Measurements from ENCODE around the gene TMEM163. TPM values are rescaled to one million over a fixed set of nuclear protein-coding genes. Genes with fewer than 3 reads are reported as not detected.

The TMEM163 gene
- total RNA-seq, 2 experiments from 2014 or later = 0.51 TPM; not detected in 1

DNA sequence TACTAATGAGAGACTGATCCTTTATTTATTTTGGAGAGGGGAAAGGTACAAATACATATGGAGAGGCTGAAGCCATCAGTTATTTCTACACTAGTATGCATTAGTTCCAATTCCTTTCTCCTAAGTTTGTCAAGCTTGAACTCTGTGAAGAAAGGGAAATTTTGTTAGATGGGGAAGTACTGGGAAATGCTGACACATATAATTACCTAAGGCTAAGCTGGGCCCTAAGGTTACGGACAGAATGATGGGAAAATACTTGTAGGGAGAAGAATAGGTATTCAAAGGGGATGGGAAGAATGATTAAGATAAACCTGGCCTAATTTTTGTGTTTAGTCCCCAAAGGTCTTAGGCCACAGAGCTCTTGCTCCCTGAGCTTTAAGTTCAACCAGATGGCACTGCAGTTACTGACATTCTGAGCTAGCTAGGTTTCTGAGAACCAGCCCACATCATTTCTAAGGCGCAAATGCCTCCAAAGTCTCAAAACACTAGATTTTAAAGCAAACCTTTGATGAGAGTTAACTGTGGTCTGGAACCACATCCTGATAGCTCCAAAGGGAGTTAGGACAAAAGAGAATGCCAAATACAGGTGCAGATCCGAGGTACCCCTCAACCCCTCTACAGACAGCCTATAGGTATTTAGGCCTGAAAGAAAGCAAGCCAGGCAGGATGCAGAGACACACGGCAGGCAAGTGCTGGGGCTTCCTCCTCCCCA lies 2.7 kb downstream of the TMEM163 start:
- DNase-seq (ENCODE audit: low spot score) = no peak
- Histone ChIP-seq H3K27ac (ENCODE audit: low read depth, low read length, poor library complexity, severe bottlenecking) (no peak overlapping the region), H3K79me2 (ENCODE audit: insufficient read depth, low read depth, low read length) (no peaks in the 10 kb centered on the region), H2AFZ (ENCODE audit: low read length) (no peak overlapping the region), H3K9me3 (ENCODE audit: low read length) (no peaks in the 10 kb centered on the region), H3K4me3 (ENCODE audit: low read depth, low read length, poor library complexity, severe bottlenecking) (no peak overlapping the region), H3K9me2 (ENCODE audit: insufficient read depth, low read length) (no peaks in the 10 kb centered on the region), H3K4me2 (ENCODE audit: low read length) (no peak overlapping the region), H4K20me1 (ENCODE audit: insufficient read depth, low read length) (no peaks in the 10 kb centered on the region), H3K4me1 (ENCODE audit: insufficient read depth, low read length, poor library complexity, severe bottlenecking) (no peaks in the 10 kb centered on the region), H3K36me3 (ENCODE audit: insufficient read depth, low read length) (no peaks in the 10 kb centered on the region)
- CTCF ChIA-PET (ENCODE audit: unreplicated experiment) = no interaction called here
- TF ChIP-seq, protein P1, sequence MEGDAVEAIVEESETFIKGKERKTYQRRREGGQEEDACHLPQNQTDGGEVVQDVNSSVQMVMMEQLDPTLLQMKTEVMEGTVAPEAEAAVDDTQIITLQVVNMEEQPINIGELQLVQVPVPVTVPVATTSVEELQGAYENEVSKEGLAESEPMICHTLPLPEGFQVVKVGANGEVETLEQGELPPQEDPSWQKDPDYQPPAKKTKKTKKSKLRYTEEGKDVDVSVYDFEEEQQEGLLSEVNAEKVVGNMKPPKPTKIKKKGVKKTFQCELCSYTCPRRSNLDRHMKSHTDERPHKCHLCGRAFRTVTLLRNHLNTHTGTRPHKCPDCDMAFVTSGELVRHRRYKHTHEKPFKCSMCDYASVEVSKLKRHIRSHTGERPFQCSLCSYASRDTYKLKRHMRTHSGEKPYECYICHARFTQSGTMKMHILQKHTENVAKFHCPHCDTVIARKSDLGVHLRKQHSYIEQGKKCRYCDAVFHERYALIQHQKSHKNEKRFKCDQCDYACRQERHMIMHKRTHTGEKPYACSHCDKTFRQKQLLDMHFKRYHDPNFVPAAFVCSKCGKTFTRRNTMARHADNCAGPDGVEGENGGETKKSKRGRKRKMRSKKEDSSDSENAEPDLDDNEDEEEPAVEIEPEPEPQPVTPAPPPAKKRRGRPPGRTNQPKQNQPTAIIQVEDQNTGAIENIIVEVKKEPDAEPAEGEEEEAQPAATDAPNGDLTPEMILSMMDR (conservative IDR thresholded peaks at IDR 0.05; ENCODE audit: low read length) = no peak
- no peak for TF ChIP-seq EZH2phosphoT487 (IDR thresholded peaks at IDR 0.05; ENCODE audit: borderline replicate concordance, low read depth, low read length)
- POLR2A ChIA-PET = interaction anchor here (1.2 kb wide), 1 partner anchor 50 kb away, joined by 3 read pairs; no protein-coding TSS in a partner anchor
- no TSS peak for BruUV-seq (replicated peaks)
- intact Hi-C loops (cut with micrococcal nuclease; ENCODE audit: unreplicated experiment) = no loop called here

DNA sequence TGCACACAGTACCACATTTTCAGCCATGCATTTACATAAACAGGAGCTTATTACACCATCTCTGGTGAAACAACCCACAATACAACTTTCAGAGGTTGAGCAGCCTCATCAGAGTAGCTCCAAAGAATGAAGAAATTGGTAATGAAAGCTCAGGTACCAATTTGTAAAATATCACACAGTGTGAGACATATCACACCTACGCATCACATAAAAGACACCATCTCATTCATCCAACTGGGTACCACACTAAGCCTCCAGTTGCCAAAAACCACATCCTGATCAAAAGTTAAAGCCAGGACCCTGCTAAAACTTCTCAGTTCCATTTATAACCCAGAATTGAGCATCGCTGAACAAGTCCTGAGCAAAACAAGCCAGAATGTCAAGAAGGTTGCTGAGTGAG lies 4.6 kb downstream of the TMEM163 start:
- POLR2A ChIA-PET = interaction anchor here (0.9 kb wide), 1 partner anchor 11 kb away, joined by 3 read pairs; no protein-coding TSS in a partner anchor
- H3K36me3 ChIP-seq (ENCODE audit: insufficient read depth, low read length) = no peaks in the 10 kb centered on the region
- H4K20me1 ChIP-seq (ENCODE audit: insufficient read depth, low read length) = no peaks in the 10 kb centered on the region
- no peaks in the 10 kb centered on the region for H3K4me1 ChIP-seq (ENCODE audit: insufficient read depth, low read length, poor library complexity, severe bottlenecking)
- TF ChIP-seq, protein P1 (conservative IDR thresholded peaks at IDR 0.05; ENCODE audit: low read length) = no peak
- TF ChIP-seq EZH2phosphoT487 (IDR thresholded peaks at IDR 0.05; ENCODE audit: borderline replicate concordance, low read depth, low read length) = no peak
- no peak overlapping the region for H3K27ac ChIP-seq (ENCODE audit: low read depth, low read length, poor library complexity, severe bottlenecking)
- no peak overlapping the region for H2AFZ ChIP-seq (ENCODE audit: low read length)
- no peak for DNase-seq (ENCODE audit: low spot score)
- H3K4me2 ChIP-seq (ENCODE audit: low read length) = no peak overlapping the region
- H3K9me2 ChIP-seq (ENCODE audit: insufficient read depth, low read length) = no peaks in the 10 kb centered on the region
- H3K79me2 ChIP-seq (ENCODE audit: insufficient read depth, low read depth, low read length) = no peaks in the 10 kb centered on the region
- H3K4me3 ChIP-seq (ENCODE audit: low read depth, low read length, poor library complexity, severe bottlenecking) = no peak overlapping the region
- no TSS peak for BruUV-seq (replicated peaks)
- intact Hi-C loops (cut with micrococcal nuclease; ENCODE audit: unreplicated experiment) = no loop called here
- CTCF ChIA-PET (ENCODE audit: unreplicated experiment) = interaction anchor here (1.2 kb wide), 1 partner anchor 25 kb away, joined by 3 read pairs; no protein-coding TSS in a partner anchor
- no peaks in the 10 kb centered on the region for H3K9me3 ChIP-seq (ENCODE audit: low read length)

DNA sequence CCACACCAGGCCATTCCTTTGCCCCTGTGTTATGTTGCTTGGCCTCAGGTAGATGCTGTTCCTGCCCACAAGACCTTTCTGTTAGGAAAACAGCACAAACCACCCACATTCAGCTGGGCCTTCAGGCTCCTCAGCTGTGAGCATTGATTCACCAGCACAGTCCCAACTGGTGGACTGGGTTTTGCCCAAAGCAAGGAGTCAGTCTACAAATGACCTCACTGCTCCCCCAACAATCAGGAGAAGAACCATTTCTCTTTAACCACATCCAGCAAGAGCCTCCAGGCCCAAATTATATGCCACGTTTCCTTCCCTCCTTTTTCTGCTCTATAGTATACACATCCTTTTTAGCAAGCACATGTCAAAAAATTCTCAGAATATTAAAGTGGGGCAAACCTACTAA lies 5.2 kb downstream of the TMEM163 start:
- no TSS peak for BruUV-seq (replicated peaks)
- TF ChIP-seq, protein P1 (conservative IDR thresholded peaks at IDR 0.05; ENCODE audit: low read length) = no peak
- TF ChIP-seq EZH2phosphoT487 (IDR thresholded peaks at IDR 0.05; ENCODE audit: borderline replicate concordance, low read depth, low read length) = no peak
- CTCF ChIA-PET (ENCODE audit: unreplicated experiment) = interaction anchor here (1.2 kb wide), 1 partner anchor 26 kb away, joined by 3 read pairs; no protein-coding TSS in a partner anchor

More for the DNA sequence above, 5.2 kb downstream of the TMEM163 start:
- no peak overlapping the region for H3K4me2 ChIP-seq (ENCODE audit: low read length)
- H3K9me2 ChIP-seq (ENCODE audit: insufficient read depth, low read length) = no peaks in the 10 kb centered on the region
- H3K36me3 ChIP-seq (ENCODE audit: insufficient read depth, low read length) = no peaks in the 10 kb centered on the region
- no peak overlapping the region for H3K4me3 ChIP-seq (ENCODE audit: low read depth, low read length, poor library complexity, severe bottlenecking)
- H3K27ac ChIP-seq (ENCODE audit: low read depth, low read length, poor library complexity, severe bottlenecking) = no peak overlapping the region
- H3K9me3 ChIP-seq (ENCODE audit: low read length) = no peaks in the 10 kb centered on the region
- no peak overlapping the region for H2AFZ ChIP-seq (ENCODE audit: low read length)
- POLR2A ChIA-PET = interaction anchor here (0.9 kb wide), 1 partner anchor 11 kb away, joined by 3 read pairs; no protein-coding TSS in a partner anchor
- no peaks in the 10 kb centered on the region for H3K79me2 ChIP-seq (ENCODE audit: insufficient read depth, low read depth, low read length)
- no peaks in the 10 kb centered on the region for H4K20me1 ChIP-seq (ENCODE audit: insufficient read depth, low read length)
- H3K4me1 ChIP-seq (ENCODE audit: insufficient read depth, low read length, poor library complexity, severe bottlenecking) = no peaks in the 10 kb centered on the region
- intact Hi-C loops (cut with micrococcal nuclease; ENCODE audit: unreplicated experiment) = no loop called here
- no peak for DNase-seq (ENCODE audit: low spot score)

Data from OCI-LY7 (cell line).